Erythroblast (primary cell): ENCODE measurements around the gene PSMA3.
A peak's percentile ranks its signal among the peaks of the same experiment; 100 is the strongest.

Experiments
- DNase-seq, 2 experiments: peaks; one replicate each; lab custom pipeline; 2025; lab: John Stamatoyannopoulos, UW
- GATA1 ChIP-seq: IDR thresholded peaks from 2 replicates; pipeline ENCODE4 v1.6.1; 2011; ENCODE audit warnings: low read depth, mild to moderate bottlenecking, control low read depth, low read length, moderate library complexity
- POLR2A ChIP-seq: IDR thresholded peaks from 2 replicates; pipeline ENCODE4 v1.6.1; 2011; ENCODE audit warnings: mild to moderate bottlenecking, low read length

The PSMA3 gene

GRCh38 chr14:58244556-58245387 is at the start of gene PSMA3:
Gene PSMA3, plus strand, starts transcription at chr14:58244843. Its CDS starts 78 bp downstream, at chr14:58244921.
- DNase-seq = peak; percentile 98
- peak; percentile 96 for TF ChIP-seq POLR2A
- TF ChIP-seq GATA1 = no peak

- peak in 1 of 2 experiments; percentile 7 for DNase-seq
- TF ChIP-seq GATA1 (no peak), POLR2A (no peak)
Measured at GRCh38 chr14:58196198-58196597, 48.4 kb upstream of the PSMA3 start.

GRCh38 chr14:58198086-58198485 is 46.6 kb upstream of the PSMA3 start:
- DNase-seq = no peak
- TF ChIP-seq GATA1 = no peak
- TF ChIP-seq POLR2A = no peak

- peak; percentile 77 for TF ChIP-seq POLR2A
- TF ChIP-seq GATA1 = no peak
- peak; percentile 89 to 93 for DNase-seq
Measured at GRCh38 chr14:58199726-58200479, 44.7 kb upstream of the PSMA3 start, which contains the start of gene ACTR10. Gene ACTR10, plus strand, starts transcription at chr14:58200149. Its CDS starts 69 bp downstream, at chr14:58200218.

- no peak for DNase-seq
- TF ChIP-seq GATA1 (no peak), POLR2A (no peak)
Measured at GRCh38 chr14:58200480-58200841, 44.2 kb upstream of the PSMA3 start.

- DNase-seq = peak; percentile 47 to 63
- no peak for TF ChIP-seq POLR2A
Measured at GRCh38 chr14:58200846-58201245, 43.8 kb upstream of the PSMA3 start.

- no peak for TF ChIP-seq POLR2A
- peak; percentile 18 to 56 for DNase-seq
Measured at GRCh38 chr14:58213176-58213575, 31.5 kb upstream of the PSMA3 start.

GRCh38 chr14:58215191-58215914 is 29.3 kb upstream of the PSMA3 start:
- TF ChIP-seq POLR2A = no peak
- no peak for TF ChIP-seq GATA1
- peak; percentile 21 to 56 for DNase-seq

GRCh38 chr14:58216544-58216943 is 28.1 kb upstream of the PSMA3 start:
- TF ChIP-seq GATA1 (no peak), POLR2A (no peak)
- DNase-seq = no peak

- TF ChIP-seq GATA1 (no peak), POLR2A (no peak)
- DNase-seq = no peak
Measured at GRCh38 chr14:58227096-58227819, 17.4 kb upstream of the PSMA3 start.

- peak; percentile 47 to 52 for DNase-seq
- TF ChIP-seq POLR2A (no peak), GATA1 (no peak)
Measured at GRCh38 chr14:58238252-58239243, 6.1 kb upstream of the PSMA3 start.
